Measurements from ENCODE around the gene EVX2.

- no peak for TF ChIP-seq CTCF (IDR thresholded peaks at IDR 0.05; ENCODE audit: insufficient read depth, low read depth, low read length)
- peak; percentile 14 for TF ChIP-seq EZH2 (IDR thresholded peaks at IDR 0.05; ENCODE audit: insufficient read depth, low read length)
Measured at GRCh38 chr2:176074919-176075425, 8.8 kb downstream of the EVX2 start.
